ENCODE measurements around the gene FADS3. TPM values are rescaled to one million over a fixed set of nuclear protein-coding genes. Genes with fewer than 3 reads are reported as not detected.

FADS3 gene
- total and polyA plus RNA-seq, 2 of the 13 experiments (the other 11 are each of a cell fraction or from before 2014, with no cell fraction given) = 13.4 to 23.2 TPM

DNA sequence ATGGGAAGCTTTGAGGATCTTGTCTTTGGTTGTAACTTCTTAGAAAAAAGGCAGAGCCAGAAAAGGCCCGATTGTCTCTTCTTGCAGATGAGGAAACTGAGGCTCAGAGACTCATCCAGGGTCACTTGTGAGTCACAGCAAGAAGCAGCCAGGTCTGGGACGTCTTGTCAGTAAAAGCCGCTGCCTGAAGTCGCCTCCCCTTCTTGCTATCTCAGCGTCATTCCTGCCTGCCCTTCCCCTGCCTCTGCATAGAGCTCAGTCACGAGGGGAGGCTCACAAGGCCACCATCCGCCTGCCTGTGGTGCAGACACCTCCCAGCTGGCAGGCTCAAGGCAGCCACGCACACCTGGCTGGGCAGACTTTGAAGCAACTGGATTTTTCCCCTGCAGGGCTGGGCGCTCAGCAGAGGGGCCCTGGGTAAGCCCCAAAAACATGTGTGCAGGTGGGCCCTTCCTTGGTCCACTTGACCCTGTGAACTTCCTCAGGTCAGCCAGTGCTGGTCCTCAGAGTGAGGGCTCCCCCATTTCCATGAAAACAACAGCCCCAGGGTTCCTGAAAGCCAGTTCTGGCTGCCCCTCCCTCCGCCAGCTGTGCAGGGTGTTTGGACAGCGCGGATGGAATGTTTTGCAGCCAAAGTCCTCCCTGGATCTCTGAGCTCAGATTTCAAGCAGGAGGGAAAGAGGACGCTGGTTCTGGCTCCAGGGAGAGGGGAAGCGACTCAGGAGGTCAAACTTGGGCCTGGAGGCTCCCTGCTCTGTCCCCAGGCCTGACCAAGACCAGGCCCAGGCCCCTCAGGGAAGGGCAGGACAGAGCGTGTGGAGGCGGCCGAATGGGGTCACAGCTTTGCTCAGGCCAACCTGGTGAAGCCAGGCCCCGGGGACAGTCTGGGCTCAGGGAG is 32.1 kb upstream of the FADS3 start (continued):
- TF ChIP-seq, protein P1, sequence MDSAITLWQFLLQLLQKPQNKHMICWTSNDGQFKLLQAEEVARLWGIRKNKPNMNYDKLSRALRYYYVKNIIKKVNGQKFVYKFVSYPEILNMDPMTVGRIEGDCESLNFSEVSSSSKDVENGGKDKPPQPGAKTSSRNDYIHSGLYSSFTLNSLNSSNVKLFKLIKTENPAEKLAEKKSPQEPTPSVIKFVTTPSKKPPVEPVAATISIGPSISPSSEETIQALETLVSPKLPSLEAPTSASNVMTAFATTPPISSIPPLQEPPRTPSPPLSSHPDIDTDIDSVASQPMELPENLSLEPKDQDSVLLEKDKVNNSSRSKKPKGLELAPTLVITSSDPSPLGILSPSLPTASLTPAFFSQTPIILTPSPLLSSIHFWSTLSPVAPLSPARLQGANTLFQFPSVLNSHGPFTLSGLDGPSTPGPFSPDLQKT (CRISPR knock-in tag; IDR thresholded peaks at IDR 0.05; ENCODE audit: borderline replicate concordance) = no peak
- TF ChIP-seq ZNF850 (CRISPR knock-in tag; conservative IDR thresholded peaks at IDR 0.05) = no peak
- no peak for TF ChIP-seq RAD51 (IDR thresholded peaks at IDR 0.05; ENCODE audit: borderline replicate concordance)
- TF ChIP-seq NFYB (CRISPR knock-in tag; IDR thresholded peaks at IDR 0.05) = no peak
- no peak for TF ChIP-seq FOSL1 (CRISPR knock-in tag; IDR thresholded peaks at IDR 0.05; ENCODE audit: borderline replicate concordance)
- peak; percentile 82; the same call in 1 of the 2 replicates for TF ChIP-seq HOXA5 (CRISPR knock-in tag; IDR thresholded peaks at IDR 0.05)
- peak; percentile 66; the same call in 1 of the 2 replicates for TF ChIP-seq AHDC1 (CRISPR knock-in tag; IDR thresholded peaks at IDR 0.05; ENCODE audit: borderline replicate concordance)
- TF ChIP-seq SMAD9 (CRISPR knock-in tag; IDR thresholded peaks at IDR 0.05) = 0 out of 2 replicates have a peak, but pooled peaks have one; percentile 56
- peak; percentile 51; the same call in 1 of the 2 replicates for TF ChIP-seq NCOA2 (CRISPR knock-in tag; IDR thresholded peaks at IDR 0.05)
- TF ChIP-seq ZC3H4 (CRISPR knock-in tag; IDR thresholded peaks at IDR 0.05; ENCODE audit: borderline replicate concordance) = no peak
- no peak for TF ChIP-seq MLXIP (CRISPR knock-in tag; IDR thresholded peaks at IDR 0.05; ENCODE audit: borderline replicate concordance)
- peak; percentile 66 for TF ChIP-seq POLR2G (IDR thresholded peaks at IDR 0.05; ENCODE audit: low read depth, low read length)
- TF ChIP-seq PITX1 (CRISPR knock-in tag; IDR thresholded peaks at IDR 0.05) = peak; percentile 84
- TF ChIP-seq ZNF256 (CRISPR knock-in tag; conservative IDR thresholded peaks at IDR 0.05) = no peak
- TF ChIP-seq KDM4B (CRISPR knock-in tag; IDR thresholded peaks at IDR 0.05) = no peak
- TF ChIP-seq, protein P2, sequence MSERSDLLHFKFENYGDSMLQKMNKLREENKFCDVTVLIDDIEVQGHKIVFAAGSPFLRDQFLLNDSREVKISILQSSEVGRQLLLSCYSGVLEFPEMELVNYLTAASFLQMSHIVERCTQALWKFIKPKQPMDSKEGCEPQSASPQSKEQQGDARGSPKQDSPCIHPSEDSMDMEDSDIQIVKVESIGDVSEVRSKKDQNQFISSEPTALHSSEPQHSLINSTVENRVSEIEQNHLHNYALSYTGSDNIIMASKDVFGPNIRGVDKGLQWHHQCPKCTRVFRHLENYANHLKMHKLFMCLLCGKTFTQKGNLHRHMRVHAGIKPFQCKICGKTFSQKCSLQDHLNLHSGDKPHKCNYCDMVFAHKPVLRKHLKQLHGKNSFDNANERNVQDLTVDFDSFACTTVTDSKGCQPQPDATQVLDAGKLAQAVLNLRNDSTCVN (CRISPR knock-in tag; IDR thresholded peaks at IDR 0.05; ENCODE audit: borderline replicate concordance) = no peak; the same call in 1 of the 2 replicates
- no peak for TF ChIP-seq MATR3 (CRISPR knock-in tag; IDR thresholded peaks at IDR 0.05)
- peak; percentile 38 for TF ChIP-seq CBX1 (IDR thresholded peaks at IDR 0.05; ENCODE audit: low read depth)
